H1 (cell line): ENCODE measurements around the gene PARP4. TPM values are rescaled to one million over a fixed set of nuclear protein-coding genes. Genes with fewer than 3 reads are reported as not detected.

Experiments used
- CTCF ChIA-PET: fragments of 300-600 bp; sonication (Branson Sonifier 250); formaldehyde crosslinking; loops from one replicate; lab custom pipeline; 2021; ENCODE audit not compliant: partially characterized antibody; lab: Charles Lee
- POLR2A ChIA-PET: fragments of 300-600 bp; sonication (Branson Sonifier 250); formaldehyde crosslinking; loops from one replicate; lab custom pipeline; 2021; ENCODE audit warnings: inconsistent platforms; ENCODE audit not compliant: partially characterized antibody; lab: Charles Lee
- DNase-seq, 2 experiments: peaks; one replicate each; pipeline versions ENCODE4 v3.0.0 to v3.0.0-alpha.2; 2010 to 2022; ENCODE audit warnings: low spot score in 2 of 2, low read depth in 1 of 2, mixed read lengths in 1 of 2
- FAIRE-seq: peaks from 2 replicates; lab custom pipeline; 2011; peaks lifted over from hg19 to GRCh38; lab: Jason Lieb, UNC
- H2AFZ ChIP-seq: 2 replicates; pipeline ENCODE4 v1.8.1; 2012; ENCODE audit warnings: low read length, inconsistent platforms
- H2AK5ac ChIP-seq: 2 replicates; pipeline ENCODE4 v1.6.1; 2013; ENCODE audit warnings: low read depth, low read length
- H2BK120ac ChIP-seq: replicated peaks from 2 replicates; pipeline ENCODE3; 2013; ENCODE audit warnings: low read depth, low read length, inconsistent platforms
- H2BK12ac ChIP-seq: 2 replicates; pipeline ENCODE4 v1.6.1; 2013; ENCODE audit warnings: low read depth, low read length
- H2BK15ac ChIP-seq: 2 replicates; pipeline ENCODE4 v1.6.1; 2013; ENCODE audit warnings: low read length
- H2BK20ac ChIP-seq: 2 replicates; pipeline ENCODE4 v1.6.1; 2013; ENCODE audit warnings: low read length
- H2BK5ac ChIP-seq: 2 replicates; pipeline ENCODE4 v1.6.1; 2013; ENCODE audit warnings: low read depth, low read length
- H3K14ac ChIP-seq: 2 replicates; pipeline ENCODE4 v1.6.1; 2013; ENCODE audit warnings: inconsistent platforms; ENCODE audit not compliant: insufficient read length
- H3K18ac ChIP-seq: 2 replicates; pipeline ENCODE4 v1.6.1; 2013; ENCODE audit warnings: low read length; ENCODE audit errors: extremely low read depth
- H3K23ac ChIP-seq: 2 replicates; pipeline ENCODE4 v1.6.1; 2013; ENCODE audit warnings: inconsistent platforms; ENCODE audit not compliant: insufficient read length
- H3K23me2 ChIP-seq: 2 replicates; pipeline ENCODE4 v1.6.1; 2013; ENCODE audit warnings: low read depth, low read length
- H3K27ac ChIP-seq: 2 replicates; pipeline ENCODE4 v1.6.1; 2011; ENCODE audit warnings: low read depth, low read length, inconsistent platforms
- H3K27me3 ChIP-seq, 4 experiments: replicated peaks in 1 of 4; 1 replicate in 1 of 4; 2 replicates in 3 of 4; pipeline versions ENCODE4 v1.6.1 to v1.8.1; 2011 to 2013; ENCODE audit warnings: low read length in 3 of 4, mild to moderate bottlenecking in 3 of 4, inconsistent platforms in 2 of 4, mixed read lengths in 2 of 4, moderate library complexity in 1 of 4; ENCODE audit not compliant: control insufficient read depth in 3 of 4, insufficient read depth in 3 of 4; ENCODE audit errors: extremely low read depth in 1 of 4
- H3K36me3 ChIP-seq, 4 experiments: 2 replicates each; pipeline versions ENCODE4 v1.6.1 to v1.8.1; 2011 to 2013; ENCODE audit warnings: mild to moderate bottlenecking in 4 of 4, low read length in 3 of 4, moderate library complexity in 2 of 4, control low read depth in 1 of 4, inconsistent platforms in 1 of 4; ENCODE audit not compliant: insufficient read depth in 4 of 4, control insufficient read depth in 2 of 4
- H3K4ac ChIP-seq: replicated peaks from 2 replicates; pipeline ENCODE3; 2013; ENCODE audit warnings: low read length, low read depth, mixed read lengths, inconsistent platforms; ENCODE audit not compliant: insufficient read length
- H3K4me1 ChIP-seq, 4 experiments: replicated peaks in 1 of 4; 1 replicate in 1 of 4; 2 replicates in 3 of 4; pipeline versions ENCODE4 v1.6.1 to v1.8.1; 2011 to 2013; ENCODE audit warnings: low read length in 3 of 4, inconsistent platforms in 2 of 4, mixed read lengths in 1 of 4; ENCODE audit not compliant: insufficient read depth in 4 of 4, control insufficient read depth in 3 of 4
- H3K4me2 ChIP-seq, 2 experiments: 2 replicates each; pipeline versions ENCODE4 v1.6.1 to v1.8.1; 2011 to 2013; ENCODE audit warnings: low read depth in 2 of 2, low read length in 2 of 2, control low read depth in 1 of 2, inconsistent platforms in 1 of 2, mild to moderate bottlenecking in 1 of 2; ENCODE audit not compliant: insufficient read depth in 1 of 2
- H3K4me3 ChIP-seq, 4 experiments: fragments of 200-600, 300-600 bp in 1 of 4; sonication (generic), shearing (Covaris generic), sonication (Bioruptor Twin) in 1 of 4; 2 replicates each; pipeline versions ENCODE4 v1.5.1 to v1.8.1; 2011 to 2016; ENCODE audit warnings: low read length in 4 of 4, low read depth in 3 of 4, control low read depth in 2 of 4, inconsistent platforms in 2 of 4, mild to moderate bottlenecking in 2 of 4, mixed read lengths in 1 of 4, moderate library complexity in 1 of 4; ENCODE audit not compliant: insufficient read depth in 2 of 4; ENCODE audit errors: extremely low read depth in 1 of 4
- H3K56ac ChIP-seq: replicated peaks from 2 replicates; pipeline ENCODE3; 2013; ENCODE audit warnings: low read depth, mild to moderate bottlenecking, mixed read lengths, low read length, inconsistent platforms; ENCODE audit not compliant: insufficient read length
- H3K79me1 ChIP-seq: 2 replicates; pipeline ENCODE4 v1.6.1; 2013; ENCODE audit warnings: low read depth, low read length, control low read depth
- H3K79me2 ChIP-seq, 2 experiments: 2 replicates each; pipeline versions ENCODE4 v1.6.1 to v1.8.1; 2012 to 2013; ENCODE audit warnings: low read length in 2 of 2, mild to moderate bottlenecking in 2 of 2, inconsistent platforms in 1 of 2; ENCODE audit not compliant: insufficient read depth in 2 of 2, control insufficient read depth in 1 of 2
- H3K9ac ChIP-seq, 4 experiments: replicated peaks in 1 of 4; 1 replicate in 1 of 4; 2 replicates in 3 of 4; pipeline versions ENCODE4 v1.6.1 to v1.8.1; 2011 to 2013; ENCODE audit warnings: low read depth in 3 of 4, low read length in 3 of 4, control low read depth in 2 of 4, mild to moderate bottlenecking in 2 of 4, moderate library complexity in 2 of 4, inconsistent platforms in 1 of 4; ENCODE audit errors: extremely low read depth in 1 of 4
- H3K9me3 ChIP-seq, 2 experiments: 2 replicates each; pipeline versions ENCODE4 v1.6.1 to v1.8.1; 2012 to 2013; ENCODE audit warnings: mild to moderate bottlenecking in 2 of 2, moderate library complexity in 2 of 2, control low read depth in 1 of 2, inconsistent platforms in 1 of 2, low read depth in 1 of 2, low read length in 1 of 2, mixed read lengths in 1 of 2; ENCODE audit not compliant: insufficient read depth in 2 of 2
- H4K20me1 ChIP-seq, 2 experiments: replicated peaks in 1 of 2; 2 replicates each; pipeline versions ENCODE3 to v1.8.1; 2011 to 2013; ENCODE audit warnings: inconsistent platforms in 2 of 2, low read length in 2 of 2, mild to moderate bottlenecking in 1 of 2; ENCODE audit not compliant: insufficient read depth in 2 of 2, control insufficient read depth in 1 of 2
- H4K5ac ChIP-seq: 2 replicates; pipeline ENCODE4 v1.6.1; 2013; ENCODE audit warnings: low read length, low read depth, mixed read lengths, inconsistent platforms; ENCODE audit not compliant: insufficient read length
- H4K8ac ChIP-seq: 2 replicates; pipeline ENCODE4 v1.8.0; 2013; ENCODE audit warnings: mild to moderate bottlenecking, moderate library complexity, low read length, inconsistent platforms; ENCODE audit not compliant: insufficient read depth; ENCODE audit errors: extremely low read depth
- H4K91ac ChIP-seq: replicated peaks from 2 replicates; pipeline ENCODE3; 2013; ENCODE audit warnings: low read length, mixed read lengths, inconsistent platforms; ENCODE audit not compliant: insufficient read length
- ATF3 ChIP-seq: IDR thresholded peaks from 2 replicates; pipeline ENCODE4 v1.6.1; 2011; ENCODE audit warnings: low read depth, mild to moderate bottlenecking, low read length; ENCODE audit not compliant: insufficient read depth
- BACH1 ChIP-seq: IDR thresholded peaks from 2 replicates; pipeline ENCODE4 v1.6.1; 2012; ENCODE audit warnings: low read length, improper control_type of control experiment
- BRCA1 ChIP-seq: IDR thresholded peaks from 2 replicates; pipeline ENCODE4 v1.6.1; 2012; ENCODE audit warnings: low read depth, low read length, improper control_type of control experiment
- CBX5 ChIP-seq: fragments of 300-800, 300-1000 bp; sonication (generic); IDR thresholded peaks from 2 replicates; pipeline ENCODE4 v1.7.1; 2016; ENCODE audit warnings: antibody characterized with exemption, low read length, low read depth
- CEBPB ChIP-seq: IDR thresholded peaks from 2 replicates; pipeline ENCODE4 v1.6.1; 2012; ENCODE audit warnings: low read depth, low read length
- E2F6 ChIP-seq: IDR thresholded peaks from 2 replicates; pipeline ENCODE4 v1.6.1; 2012; ENCODE audit warnings: inconsistent platforms
- FOSL1 ChIP-seq: IDR thresholded peaks from 2 replicates; pipeline ENCODE4 v1.6.1; 2011; ENCODE audit warnings: mild to moderate bottlenecking, low read depth, low read length, moderate library complexity; ENCODE audit not compliant: insufficient read depth
- JUND ChIP-seq: IDR thresholded peaks from 2 replicates; pipeline ENCODE4 v1.6.1; 2011; ENCODE audit warnings: mild to moderate bottlenecking, improper control_type of control experiment, low read length
- KDM4A ChIP-seq: IDR thresholded peaks from one replicate; pipeline ENCODE4 v1.7.1; 2012; ENCODE audit warnings: low read depth, mild to moderate bottlenecking, moderate library complexity, low read length, inconsistent platforms; ENCODE audit not compliant: severe bottlenecking
- POLR2AphosphoS5 ChIP-seq: IDR thresholded peaks from 2 replicates; pipeline ENCODE4 v1.6.1; 2011; ENCODE audit warnings: low read depth, low read length
- TBP ChIP-seq: IDR thresholded peaks from 2 replicates; pipeline ENCODE4 v1.6.1; 2011; ENCODE audit warnings: low read depth, low read length, improper control_type of control experiment
- USF2 ChIP-seq: IDR thresholded peaks from 2 replicates; pipeline ENCODE4 v1.6.1; 2011; ENCODE audit warnings: low read length, improper control_type of control experiment
- WGBS, 2 experiments: shearing (Covaris generic) in 1 of 2; methylation state at CpG; one replicate each; pipeline versions ENCODE4 v1.1.6 to v1.1.7; 2013 to 2015; ENCODE audit warnings: low lambda C conversion rate in 2 of 2, mixed read lengths in 2 of 2, inconsistent platforms in 1 of 2, low coverage in 1 of 2, missing lambda C conversion rate in 1 of 2; ENCODE audit not compliant: insufficient replicate concordance in 2 of 2, insufficient coverage in 1 of 2, insufficient read length in 1 of 2; ENCODE audit errors: extremely low coverage in 1 of 2, missing lambda C conversion rate in 1 of 2; 5-methylcytosine and 5-hydroxymethylcytosine counted together
- polyA plus RNA-seq, 7 experiments: library from polyadenylated mRNA; depleted of rRNA in 3 of 7; stranded (reverse) in 5 of 7; unstranded in 2 of 7; fragments of >200 nt in 5 of 7; fragments of 200-250 nt in 2 of 7; gene quantifications; 1 replicate in 5 of 7; 2 replicates in 1 of 7; 4 replicates in 1 of 7; pipeline versions ENCODE4 v1.2.1 to v1.2.3, GENCODE V29; 2011 to 2013; ENCODE audit warnings: missing spikeins in 2 of 7, mixed read lengths in 2 of 7
- total RNA-seq: library from RNA; stranded (reverse); fragmentation: NEBNext Ultra II Directional; extraction: Animal tissue kit (Norgen Biotek cat#: 25700); gene quantifications from 2 replicates; pipeline ENCODE4 v1.2.1, GENCODE V29; 2021

Gene PARP4
- total and polyA plus RNA-seq, 2 of the 8 experiments (the other 6 are each of a cell fraction or from before 2014, with no cell fraction given), result 22.2 to 40.3 TPM

GRCh38 chr13:24516919-24517318 is 4.3 kb upstream of the PARP4 start:
- Histone ChIP-seq H2BK120ac (no peak overlapping the region), H3K79me2 (peaks cover 0 to 2% of the 10 kb centered on the region in 2 experiments; a peak in 2 of 4 replicates), H3K14ac (no peak overlapping the region), H3K4me3 (no peak overlapping the region), H3K23me2 (0 out of 2 replicates have a peak, but pooled peaks cover under 1% of the 10 kb centered on the region), H3K27ac (no peak overlapping the region), H3K9me3 (no peaks in the 10 kb centered on the region), H3K4ac (no peak overlapping the region), H3K27me3 (no peaks in the 10 kb centered on the region), H4K8ac (no peak overlapping the region), H3K79me1 (no peaks in the 10 kb centered on the region), H2BK5ac (no peak overlapping the region), H4K5ac (no peak overlapping the region), H2BK12ac (no peak overlapping the region), H3K4me1 (peaks cover 0 to under 1% (median 0%) of the 10 kb centered on the region in 4 experiments; a peak in 1 of 7 replicates), H3K4me2 (no peak overlapping the region), H2AK5ac (no peak overlapping the region), H3K18ac (no peak overlapping the region), H2AFZ (no peak overlapping the region), H4K91ac (no peak overlapping the region), H4K20me1 (no peaks in the 10 kb centered on the region), H2BK15ac (no peak overlapping the region), H3K56ac (no peak overlapping the region), H3K36me3 (no peaks in the 10 kb centered on the region), H3K9ac (no peak overlapping the region), H2BK20ac (no peak overlapping the region), H3K23ac (no peak overlapping the region)
- POLR2A ChIA-PET, result interaction anchor here (1.1 kb wide), 1 partner anchor 10 kb away, joined by 4 read pairs; no protein-coding TSS in a partner anchor
- 89% methylated on average over 6 of the region's 6 CpGs; no CpG with 5 or more reads in 1 of the 2 experiments for WGBS, 2 experiments
- FAIRE-seq (no peak), DNase-seq (no peak)
- CTCF ChIA-PET, result interaction anchor here (1.9 kb wide), 1 partner anchor 24 kb away, joined by 7 read pairs; no protein-coding TSS in a partner anchor
- TF ChIP-seq USF2, result no peak
- TF ChIP-seq BACH1, result no peak
- TF ChIP-seq JUND, result no peak
- TF ChIP-seq CBX5, result no peak
- no peak for TF ChIP-seq TBP
- TF ChIP-seq POLR2AphosphoS5, result no peak
- TF ChIP-seq FOSL1, result no peak
- TF ChIP-seq E2F6, result no peak
- no peak for TF ChIP-seq KDM4A
- TF ChIP-seq CEBPB, result no peak
- no peak for TF ChIP-seq BRCA1
- no peak for TF ChIP-seq ATF3
